Activated CD4-positive, alpha-beta T cell treated with anti-CD3 and anti-CD28 coated beads, Interleukin-2, amount 10 ng/mL, durations not matched to agents 24 days and 14 days (primary cell): ENCODE results near the gene JMJD1C. TPM values are rescaled to one million over a fixed set of nuclear protein-coding genes. Genes with fewer than 3 reads are reported as not detected.

Source experiments
- DNase-seq: peaks from one replicate; pipeline ENCODE4 v3.0.0; 2022
- H3K27ac Mint-ChIP-seq: one replicate; pipeline ENCODE4 v1.8.0; 2022; ENCODE audit warnings: mild to moderate bottlenecking, mixed read lengths
- H3K27me3 Mint-ChIP-seq: one replicate; pipeline ENCODE4 v1.8.0; 2022; ENCODE audit warnings: mixed read lengths
- H3K36me3 Mint-ChIP-seq: one replicate; pipeline ENCODE4 v1.8.0; 2022; ENCODE audit warnings: low read depth, mild to moderate bottlenecking, mixed read lengths
- H3K4me1 Mint-ChIP-seq: one replicate; pipeline ENCODE4 v1.8.0; 2021; ENCODE audit warnings: mixed read lengths
- H3K4me3 Mint-ChIP-seq: one replicate; pipeline ENCODE4 v1.8.0; 2022; ENCODE audit warnings: mild to moderate bottlenecking, moderate library complexity, mixed read lengths
- H3K9me3 Mint-ChIP-seq: one replicate; pipeline ENCODE4 v1.8.0; 2021; ENCODE audit warnings: mixed read lengths
- intact Hi-C: fragments of 100-400 bp; cut with micrococcal nuclease; formaldehyde crosslinking; loops from one replicate; pipeline ENCODE4 v1.15.1; 2023
- total RNA-seq: library from RNA; stranded (reverse); gene quantifications from 2 replicates; pipeline ENCODE4 v1.2.3, GENCODE V29; 2022

The JMJD1C gene
- total RNA-seq, 1 donor from 2014 or later: 41.7 TPM

DNA sequence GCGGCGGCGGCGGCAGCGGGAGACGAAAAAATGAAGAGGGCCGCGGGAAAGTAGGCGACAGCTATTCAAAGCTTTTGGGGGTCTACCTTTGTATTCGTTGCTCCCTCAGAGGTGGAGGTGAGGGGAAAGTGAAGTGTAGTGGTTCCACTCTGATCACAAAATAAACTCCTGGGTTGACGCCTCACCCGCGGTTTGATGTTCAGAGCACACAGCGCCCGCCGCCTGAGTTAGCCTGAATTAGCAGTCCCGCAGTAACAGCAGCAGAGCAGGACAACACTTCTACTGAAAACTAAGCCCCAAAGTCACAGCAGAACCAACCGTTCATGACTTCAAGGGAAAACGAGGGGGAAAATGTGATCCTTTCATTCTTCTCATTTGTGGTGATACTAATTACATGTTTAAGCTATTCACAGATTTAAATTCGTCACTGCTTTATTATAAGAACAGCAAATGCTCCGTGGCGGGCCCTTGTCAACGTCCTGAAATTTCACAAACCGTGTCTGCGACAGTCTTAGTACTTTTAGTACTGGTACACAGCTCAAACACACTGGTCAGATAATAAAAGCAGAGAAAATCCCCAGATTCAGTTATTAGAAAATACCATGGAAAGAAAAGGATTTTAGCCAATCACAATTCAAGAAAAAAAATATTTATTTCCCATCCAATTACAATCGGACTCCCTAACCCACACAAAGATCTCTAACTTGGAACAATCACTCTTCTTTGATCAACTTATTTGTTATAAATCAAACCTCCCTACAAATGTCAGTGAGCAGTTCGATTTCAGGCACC, 563 bp upstream of the JMJD1C start:
- Mint-ChIP-seq H3K9me3 (no peaks in the 10 kb centered on the region), H3K4me3 (peak overlapping the region; percentile 93), H3K27me3 (peaks cover 24% of the 10 kb centered on the region), H3K27ac (peak overlapping the region; percentile 67), H3K4me1 (peaks cover 17% of the 10 kb centered on the region), H3K36me3 (no peaks in the 10 kb centered on the region)
- intact Hi-C loops: loop anchor here (1.0 to 5.0 kb wide), 3 partner anchors 11 to 294 kb away; no protein-coding TSS in a partner anchor
- DNase-seq: no peak

DNA sequence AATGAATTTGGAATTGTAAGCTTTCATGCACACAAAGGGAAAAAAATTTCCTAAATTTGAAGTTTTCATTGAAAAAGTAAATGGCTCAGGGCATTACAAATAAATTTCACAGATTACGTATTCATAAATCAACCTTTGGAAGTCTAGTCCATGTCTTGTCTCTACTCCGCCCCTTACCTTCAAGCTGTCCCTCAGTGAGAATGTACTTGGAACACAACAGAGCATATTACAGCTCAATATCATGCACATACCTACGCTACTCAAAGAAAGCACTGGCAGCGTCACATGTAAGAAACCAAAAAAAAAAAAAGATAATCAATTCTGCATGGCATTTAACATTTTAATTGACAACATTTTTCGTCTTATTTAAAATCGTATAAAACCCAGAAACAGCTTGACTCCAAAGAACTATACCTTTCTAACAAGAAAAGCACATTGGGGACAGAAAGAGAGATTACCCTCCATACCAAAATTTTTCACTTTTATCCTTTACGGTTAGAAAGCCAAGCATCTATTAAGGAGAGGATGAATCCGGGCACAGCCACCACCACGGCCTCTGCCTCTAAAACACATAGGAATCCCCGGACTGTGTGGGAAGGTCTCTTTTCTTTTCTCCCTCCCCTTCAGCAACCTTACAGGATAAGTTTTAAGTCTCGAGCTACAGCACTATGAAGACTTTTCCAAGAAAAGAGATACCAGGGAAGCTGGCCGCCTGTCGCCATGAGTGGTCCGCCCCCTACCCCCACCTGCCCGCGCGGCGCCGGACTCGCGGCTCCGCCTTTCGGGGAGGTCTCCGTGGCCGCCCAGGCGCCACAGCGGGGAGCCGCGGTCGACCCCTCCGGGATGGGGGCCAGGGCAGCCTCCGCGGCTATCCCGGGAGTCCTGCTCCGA, 1.1 kb downstream of the JMJD1C start:
- intact Hi-C loops: loop anchor here (1.0 to 5.0 kb wide), 6 partner anchors 58 to 292 kb away; no protein-coding TSS in a partner anchor
- Mint-ChIP-seq H3K36me3 (peaks cover 1% of the 10 kb centered on the region), H3K27ac (no peak overlapping the region), H3K9me3 (no peaks in the 10 kb centered on the region), H3K4me3 (peak overlapping the region; percentile 93), H3K4me1 (peaks cover 15% of the 10 kb centered on the region), H3K27me3 (peaks cover 24% of the 10 kb centered on the region)
- no peak for DNase-seq

DNA sequence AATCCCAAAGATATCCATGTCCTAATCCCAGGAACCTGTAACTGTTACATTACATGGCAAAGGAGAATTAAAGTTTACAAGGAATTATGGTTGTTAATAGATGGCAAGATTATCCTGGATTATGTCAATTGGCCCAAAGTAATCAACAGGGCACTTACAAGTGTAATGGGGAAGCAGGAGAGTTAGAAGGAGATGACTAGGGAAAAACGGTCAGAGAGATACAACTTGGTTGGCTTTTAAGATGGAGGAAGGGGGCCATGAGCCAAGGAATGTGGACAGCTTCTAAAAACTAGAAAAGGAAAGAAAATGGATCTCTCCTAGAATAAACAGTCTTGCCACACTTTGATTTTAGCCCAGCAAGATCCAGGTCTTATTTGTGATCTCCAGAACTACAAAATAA, 3.3 kb downstream of the JMJD1C start:
- Mint-ChIP-seq H3K9me3 (no peaks in the 10 kb centered on the region), H3K4me3 (no peak overlapping the region), H3K36me3 (peaks cover 1% of the 10 kb centered on the region), H3K4me1 (peaks cover 15% of the 10 kb centered on the region), H3K27me3 (peaks cover 19% of the 10 kb centered on the region), H3K27ac (no peak overlapping the region)
- DNase-seq: no peak
- intact Hi-C loops: no loop called here

DNA sequence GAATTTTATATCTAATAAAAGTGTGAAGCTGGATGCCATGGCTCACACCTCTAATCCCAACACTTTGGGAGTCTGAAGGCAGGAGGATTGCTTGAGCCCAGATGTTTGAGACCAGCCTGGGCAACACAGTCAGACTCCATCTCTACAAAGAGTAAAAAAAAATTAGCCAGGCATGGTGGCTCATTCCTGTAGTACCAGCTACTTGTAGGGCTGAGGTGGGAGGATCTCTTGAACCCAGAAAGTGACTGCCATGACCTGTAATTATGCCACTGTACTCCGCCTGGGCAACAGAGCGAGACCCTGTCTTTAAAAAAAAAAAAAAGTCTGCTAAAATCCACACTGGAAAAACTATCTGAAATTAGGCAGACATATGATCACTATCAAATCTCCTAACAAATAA, 7.6 kb downstream of the JMJD1C start:
- Mint-ChIP-seq H3K4me1 (no peaks in the 10 kb centered on the region), H3K4me3 (no peak overlapping the region), H3K9me3 (no peaks in the 10 kb centered on the region), H3K27me3 (no peaks in the 10 kb centered on the region), H3K27ac (no peak overlapping the region), H3K36me3 (peaks cover 3% of the 10 kb centered on the region)
- intact Hi-C loops: no loop called here
- DNase-seq: no peak

DNA sequence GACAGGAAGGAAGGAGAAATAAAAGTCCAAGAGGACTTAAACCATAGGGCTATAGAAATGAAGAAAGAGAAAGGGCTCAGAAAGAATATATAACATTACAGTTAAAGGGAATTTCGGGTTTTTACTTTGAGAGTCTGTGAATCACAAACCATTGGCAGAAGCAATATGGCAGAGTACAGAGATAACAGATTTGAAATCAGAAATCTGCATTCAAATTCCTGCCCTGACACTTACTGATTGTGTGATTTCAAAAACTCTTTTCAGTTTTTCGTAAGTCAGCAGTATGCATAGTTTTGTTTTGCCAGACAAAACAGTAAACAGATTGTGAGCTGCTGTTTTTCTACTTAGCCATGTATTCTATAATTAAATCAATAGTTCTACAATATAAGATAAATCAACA, 8.2 kb downstream of the JMJD1C start:
- no peak for DNase-seq
- no peak overlapping the region for H3K27ac Mint-ChIP-seq
- intact Hi-C loops: no loop called here
- H3K4me3 Mint-ChIP-seq: no peak overlapping the region
- H3K27me3 Mint-ChIP-seq: no peaks in the 10 kb centered on the region
- peaks cover 3% of the 10 kb centered on the region for H3K36me3 Mint-ChIP-seq
- no peaks in the 10 kb centered on the region for H3K9me3 Mint-ChIP-seq
- no peaks in the 10 kb centered on the region for H3K4me1 Mint-ChIP-seq

DNA sequence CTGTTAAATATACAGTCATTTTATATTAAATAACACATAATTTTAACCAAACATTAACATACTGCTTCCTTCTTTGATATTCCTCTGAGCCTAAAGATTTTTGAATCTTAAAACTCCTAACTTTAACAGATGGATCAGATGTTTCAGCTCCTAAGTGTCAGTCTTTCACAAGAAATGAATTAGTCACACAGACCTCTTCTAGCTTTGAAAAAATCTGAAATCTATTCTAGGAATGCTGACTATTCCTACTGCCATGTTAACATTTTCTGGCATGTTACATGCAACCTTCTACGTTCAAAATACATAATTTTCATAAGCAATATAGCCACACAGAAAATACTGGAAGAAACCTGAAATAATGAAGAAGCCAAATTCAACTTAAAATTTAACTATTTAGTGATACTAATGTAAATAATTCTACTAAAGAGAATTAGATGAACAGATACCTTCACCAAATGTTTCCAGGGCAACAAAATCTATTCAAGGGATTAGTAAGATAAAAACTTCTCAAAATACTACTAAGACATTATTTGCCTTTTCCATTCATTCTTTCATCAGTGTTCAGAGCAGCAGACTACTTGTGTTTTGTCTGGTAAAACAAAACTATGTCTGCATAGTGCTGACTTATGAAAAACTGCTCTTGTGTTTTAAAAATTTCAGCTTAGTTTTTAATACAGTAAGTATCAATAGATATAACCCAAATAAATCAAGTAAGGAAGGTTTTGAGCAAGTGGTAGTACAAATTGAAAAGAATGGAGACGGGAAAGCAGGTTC, 9.2 kb downstream of the JMJD1C start:
- H3K4me3 Mint-ChIP-seq: no peak overlapping the region
- intact Hi-C loops: no loop called here
- DNase-seq: no peak
- peaks cover 2% of the 10 kb centered on the region for H3K4me1 Mint-ChIP-seq
- no peak overlapping the region for H3K27ac Mint-ChIP-seq
- H3K36me3 Mint-ChIP-seq: peaks cover 3% of the 10 kb centered on the region
- no peaks in the 10 kb centered on the region for H3K9me3 Mint-ChIP-seq
- no peaks in the 10 kb centered on the region for H3K27me3 Mint-ChIP-seq

DNA sequence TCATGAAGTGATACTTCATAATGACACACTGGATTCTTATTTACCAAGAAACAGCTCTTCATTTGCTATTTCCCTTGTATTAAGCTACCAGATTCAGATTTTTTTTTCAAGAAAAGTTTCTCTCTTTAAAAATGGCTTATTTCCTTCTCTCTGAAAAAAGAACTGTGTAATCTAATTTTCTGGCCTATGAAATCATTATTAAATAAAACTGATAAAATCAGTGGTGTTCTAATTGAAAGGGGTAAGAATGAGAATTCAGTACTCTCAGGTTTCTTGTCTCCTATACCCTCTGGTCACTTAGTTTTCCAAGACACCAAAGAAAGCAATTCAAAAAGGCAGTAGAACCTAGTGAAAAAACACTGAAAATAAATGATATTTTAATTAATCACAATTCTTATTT, 10.3 kb downstream of the JMJD1C start:
- DNase-seq: no peak
- H3K27ac Mint-ChIP-seq: no peak overlapping the region
- peaks cover 3% of the 10 kb centered on the region for H3K36me3 Mint-ChIP-seq
- H3K27me3 Mint-ChIP-seq: no peaks in the 10 kb centered on the region
- no peaks in the 10 kb centered on the region for H3K9me3 Mint-ChIP-seq
- no peak overlapping the region for H3K4me3 Mint-ChIP-seq
- H3K4me1 Mint-ChIP-seq: peaks cover 2% of the 10 kb centered on the region
- intact Hi-C loops: no loop called here

DNA sequence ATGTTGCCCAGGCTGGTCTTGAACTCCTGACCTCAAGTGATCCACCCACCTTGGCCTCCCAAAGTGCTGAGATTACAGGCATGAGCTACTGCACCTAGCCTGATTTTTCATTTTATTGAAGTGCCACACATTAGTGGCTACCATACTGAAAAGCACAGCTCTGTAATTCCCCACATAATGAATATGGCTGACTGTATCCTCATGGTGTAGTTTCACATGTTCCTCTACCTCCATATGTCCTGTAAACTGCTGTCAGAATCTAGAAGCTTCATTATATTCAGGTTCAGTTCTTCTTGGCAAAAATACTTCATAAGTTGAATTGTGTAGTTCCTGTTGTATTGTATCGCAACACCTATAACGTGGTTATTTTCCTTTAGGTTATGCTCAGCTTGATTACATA, 11.1 kb downstream of the JMJD1C start:
- H3K27ac Mint-ChIP-seq: no peak overlapping the region
- DNase-seq: no peak
- H3K4me1 Mint-ChIP-seq: peaks cover 2% of the 10 kb centered on the region
- H3K4me3 Mint-ChIP-seq: no peak overlapping the region
- no peaks in the 10 kb centered on the region for H3K9me3 Mint-ChIP-seq
- H3K36me3 Mint-ChIP-seq: peaks cover 2% of the 10 kb centered on the region
- intact Hi-C loops: no loop called here
- no peaks in the 10 kb centered on the region for H3K27me3 Mint-ChIP-seq

DNA sequence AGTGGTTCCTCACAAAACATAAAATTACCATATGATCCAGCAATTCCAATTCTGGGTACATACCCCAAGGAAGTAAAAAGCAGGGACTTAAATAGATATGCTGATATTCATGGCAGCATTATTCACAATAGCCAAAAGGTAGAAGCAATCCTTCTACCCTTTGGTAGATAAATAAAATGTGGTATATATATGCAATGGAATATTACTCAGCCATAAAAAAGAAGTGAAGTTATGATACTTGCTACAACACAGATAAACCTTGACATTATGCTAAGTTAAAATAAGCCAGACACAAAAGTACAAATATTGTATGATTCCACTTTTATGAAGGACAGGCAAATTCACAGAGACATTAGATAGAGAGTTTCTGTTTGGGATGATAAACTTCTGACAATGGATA, 13.3 kb downstream of the JMJD1C start:
- H3K4me1 Mint-ChIP-seq: peaks cover 2% of the 10 kb centered on the region
- H3K9me3 Mint-ChIP-seq: peaks cover under 1% of the 10 kb centered on the region
- H3K27ac Mint-ChIP-seq: no peak overlapping the region
- no peak overlapping the region for H3K4me3 Mint-ChIP-seq
- H3K36me3 Mint-ChIP-seq: peaks cover 2% of the 10 kb centered on the region
- no peaks in the 10 kb centered on the region for H3K27me3 Mint-ChIP-seq
- intact Hi-C loops: no loop called here
- DNase-seq: no peak

DNA sequence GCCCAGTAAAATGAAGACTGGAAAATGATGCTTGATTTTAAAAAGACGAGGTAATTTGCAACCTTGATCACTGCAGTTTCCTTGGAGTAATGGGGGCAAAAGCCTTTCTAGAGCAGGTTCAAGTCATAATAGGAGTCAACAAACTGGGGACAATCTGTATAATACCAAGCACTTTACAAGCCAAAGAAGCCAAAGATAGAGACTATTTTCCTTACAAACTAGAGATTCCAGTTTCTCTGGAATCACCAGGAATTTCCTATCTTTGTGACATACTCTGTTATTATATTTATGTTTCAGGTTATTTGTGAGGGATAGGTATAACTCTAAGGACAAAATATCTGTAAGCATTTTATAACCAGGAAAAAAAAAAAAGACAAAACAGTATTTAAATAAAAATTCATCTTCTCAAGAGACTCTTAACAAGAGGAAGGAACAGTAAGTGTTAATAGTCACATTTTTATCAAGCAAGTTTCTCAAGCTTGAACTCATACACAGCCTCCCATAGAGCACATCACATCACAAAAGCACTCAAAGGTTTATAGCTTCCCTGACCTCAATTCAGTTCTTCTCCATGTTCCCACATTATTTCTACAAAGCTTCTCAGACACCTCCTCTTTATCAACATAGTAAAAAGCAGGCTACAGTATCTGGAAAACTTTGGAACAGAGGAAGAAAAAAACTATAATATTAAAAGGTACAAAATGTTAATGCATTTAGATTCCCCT, 18.9 kb downstream of the JMJD1C start:
- H3K9me3 Mint-ChIP-seq: peaks cover 9% of the 10 kb centered on the region

DNA sequence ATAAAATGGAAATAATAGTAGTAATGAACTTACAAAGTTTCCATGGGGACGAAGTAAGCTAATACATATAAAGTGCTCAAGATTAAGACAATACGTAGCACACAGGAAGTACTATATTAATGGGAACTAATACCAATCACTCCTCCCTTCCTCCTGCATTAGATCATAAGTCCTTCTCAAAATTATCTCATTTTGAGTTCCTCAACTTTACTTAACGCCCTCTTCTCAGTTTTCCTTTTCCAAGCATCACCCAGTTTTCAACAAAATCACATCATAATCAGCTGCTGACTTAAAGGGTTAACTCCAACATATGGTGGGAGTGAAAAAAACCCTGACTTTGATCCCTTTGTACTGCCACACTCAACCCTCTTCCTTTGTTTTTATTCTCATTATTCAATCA, 24.4 kb downstream of the JMJD1C start:
- Mint-ChIP-seq H3K36me3 (peaks cover 3% of the 10 kb centered on the region), H3K27me3 (no peaks in the 10 kb centered on the region), H3K4me1 (peaks cover 4% of the 10 kb centered on the region), H3K27ac (no peak overlapping the region), H3K9me3 (peaks cover 5% of the 10 kb centered on the region), H3K4me3 (no peak overlapping the region)
- no peak for DNase-seq
- intact Hi-C loops: no loop called here

More for the DNA sequence above, 18.9 kb downstream of the JMJD1C start:
- Mint-ChIP-seq H3K36me3 (peaks cover 3% of the 10 kb centered on the region), H3K4me1 (peaks cover 2% of the 10 kb centered on the region), H3K27me3 (no peaks in the 10 kb centered on the region), H3K27ac (no peak overlapping the region), H3K4me3 (no peak overlapping the region)
- DNase-seq: no peak
- intact Hi-C loops: no loop called here

DNA sequence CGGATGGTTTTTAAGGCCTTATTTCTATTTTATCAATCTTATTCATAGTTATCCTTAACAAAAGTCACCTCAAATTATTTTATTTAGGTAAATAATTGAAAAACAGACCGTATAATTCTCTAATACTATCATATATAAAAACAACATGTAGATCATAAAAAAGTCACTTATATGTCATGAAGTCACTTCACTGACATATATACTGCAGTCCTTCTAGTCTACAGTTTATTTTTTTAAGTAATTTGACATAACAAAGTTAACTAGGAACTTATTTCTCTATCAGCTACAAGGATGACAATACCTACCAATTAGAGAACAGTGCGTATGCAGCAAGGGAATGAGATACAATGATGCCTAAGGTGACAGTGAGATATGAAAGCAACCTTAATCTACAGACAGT, 26.2 kb downstream of the JMJD1C start:
- Mint-ChIP-seq H3K36me3 (no peaks in the 10 kb centered on the region), H3K27me3 (no peaks in the 10 kb centered on the region), H3K4me3 (no peak overlapping the region), H3K4me1 (peaks cover 4% of the 10 kb centered on the region), H3K27ac (no peak overlapping the region), H3K9me3 (no peaks in the 10 kb centered on the region)
- intact Hi-C loops: no loop called here
- no peak for DNase-seq
